HTR-8/SVneo (cell line): ENCODE results near the gene INSL3.
A peak's percentile ranks its signal among the peaks of the same experiment; 100 is the strongest.
"Not testable (repeated sequence)": the region's sequence is repeated elsewhere in the genome, so short reads cannot be mapped to it uniquely, and the experiment has no call there.

Source experiments
- DNase-seq: peaks from one replicate; pipeline ENCODE4 v3.0.0; 2011; ENCODE audit warnings: low spot score, mixed read lengths; ENCODE audit not compliant: insufficient read length
- FAIRE-seq: peaks from 2 replicates; lab custom pipeline; 2011; peaks lifted over from hg19 to GRCh38; lab: Jason Lieb, UNC

Gene INSL3

GRCh38 chr19:17790059-17790780, 31.1 kb downstream of the INSL3 start:
- FAIRE-seq = no peak
- no peak for DNase-seq

GRCh38 chr19:17788632-17789031, 32.7 kb downstream of the INSL3 start:
- DNase-seq (no peak), FAIRE-seq (no peak)

- DNase-seq (no peak), FAIRE-seq (no peak)
Observed at GRCh38 chr19:17787274-17787913, 33.9 kb downstream of the INSL3 start.

GRCh38 chr19:17784201-17785008, 36.9 kb downstream of the INSL3 start:
- FAIRE-seq (peak; percentile 87), DNase-seq (peak; percentile 77)

DNA sequence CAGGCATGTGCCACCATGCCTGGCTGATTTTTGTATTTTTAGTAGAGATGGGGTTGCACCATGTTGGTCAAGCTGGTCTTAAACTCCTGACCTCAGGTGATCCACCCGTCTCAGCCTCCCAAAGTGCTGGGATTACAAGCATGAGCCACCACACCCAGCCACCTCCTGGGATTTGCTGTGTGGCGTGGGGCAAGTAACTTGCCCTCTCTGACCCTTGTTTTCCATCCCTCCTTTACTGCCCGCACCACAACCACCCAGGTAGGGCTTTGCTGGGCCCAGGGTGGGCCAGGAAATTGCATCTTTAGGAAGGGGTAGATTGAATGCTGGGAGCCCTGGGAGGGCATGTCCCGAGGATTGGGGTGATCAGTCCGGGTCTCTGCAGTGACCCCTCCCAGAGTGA, 37.6 kb downstream of the INSL3 start:
- DNase-seq, FAIRE-seq: not testable (repeated sequence)

DNA sequence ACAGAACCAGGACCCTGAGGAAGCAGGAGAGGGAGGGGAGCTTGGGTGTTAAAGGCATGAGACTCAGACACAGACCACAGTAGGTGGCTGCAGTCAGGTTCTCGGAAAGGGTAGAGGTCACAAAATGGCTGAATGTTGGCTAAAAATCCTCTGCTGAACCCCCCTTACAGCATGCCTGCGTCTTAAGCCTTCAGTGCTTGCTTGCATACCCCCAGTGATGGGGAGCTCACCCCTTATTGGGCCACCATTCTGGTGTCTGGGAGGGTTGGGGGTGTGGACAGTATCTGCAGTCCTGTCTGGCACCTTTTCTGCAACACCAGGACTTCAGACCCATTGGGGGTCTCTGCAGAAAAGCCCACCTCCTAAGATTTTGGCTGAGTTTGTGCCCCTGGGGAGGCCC, 40.5 kb downstream of the INSL3 start:
- DNase-seq (no peak), FAIRE-seq (no peak)

DNA sequence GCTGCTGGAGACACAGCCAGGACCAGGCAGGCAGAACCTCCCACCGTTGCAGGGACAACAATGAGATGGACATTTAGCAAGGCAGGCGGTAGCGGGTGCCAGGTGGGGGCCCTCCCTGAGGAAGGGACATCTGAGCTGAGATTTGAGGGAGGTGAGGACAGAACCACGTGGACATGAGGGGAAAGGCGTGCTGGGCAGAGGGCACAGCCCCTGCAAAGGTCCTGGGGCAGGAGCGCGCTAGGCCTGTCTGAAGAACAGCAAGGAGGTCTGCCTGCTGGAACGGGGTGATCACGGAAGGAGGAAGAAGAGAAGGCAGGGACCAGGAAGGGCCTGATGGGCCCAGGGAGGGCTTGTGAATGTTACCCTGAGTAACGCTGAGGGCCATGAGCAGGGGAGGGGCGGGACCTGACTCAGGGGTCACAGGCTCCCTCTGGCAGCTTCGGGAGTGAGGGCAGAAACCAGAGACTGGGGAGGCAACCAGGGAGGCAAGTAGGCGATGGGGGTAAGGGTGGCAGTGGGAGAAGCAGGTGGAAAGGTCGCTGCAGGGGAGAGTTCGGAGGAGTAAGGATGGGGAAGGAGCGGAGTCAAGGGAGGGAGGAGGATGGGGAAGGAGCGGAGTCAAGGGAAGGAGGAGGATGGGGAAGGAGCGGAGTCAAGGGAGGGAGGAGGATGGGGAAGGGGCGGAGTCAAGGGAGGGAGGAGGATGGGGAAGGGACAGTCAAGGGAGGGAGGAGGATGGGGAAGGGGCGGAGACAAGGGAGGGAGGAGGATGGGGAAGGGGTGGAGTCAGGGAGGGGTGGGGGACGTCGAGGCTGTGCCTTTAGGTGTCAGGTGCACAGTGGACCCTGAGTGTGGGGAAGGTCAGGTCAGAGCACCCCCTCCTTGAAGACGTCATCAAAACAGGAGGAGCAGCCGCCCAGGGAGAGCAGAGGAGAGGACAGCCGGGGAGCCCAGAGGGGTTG, 42.1 kb downstream of the INSL3 start:
- FAIRE-seq (no peak), DNase-seq (no peak)

DNA sequence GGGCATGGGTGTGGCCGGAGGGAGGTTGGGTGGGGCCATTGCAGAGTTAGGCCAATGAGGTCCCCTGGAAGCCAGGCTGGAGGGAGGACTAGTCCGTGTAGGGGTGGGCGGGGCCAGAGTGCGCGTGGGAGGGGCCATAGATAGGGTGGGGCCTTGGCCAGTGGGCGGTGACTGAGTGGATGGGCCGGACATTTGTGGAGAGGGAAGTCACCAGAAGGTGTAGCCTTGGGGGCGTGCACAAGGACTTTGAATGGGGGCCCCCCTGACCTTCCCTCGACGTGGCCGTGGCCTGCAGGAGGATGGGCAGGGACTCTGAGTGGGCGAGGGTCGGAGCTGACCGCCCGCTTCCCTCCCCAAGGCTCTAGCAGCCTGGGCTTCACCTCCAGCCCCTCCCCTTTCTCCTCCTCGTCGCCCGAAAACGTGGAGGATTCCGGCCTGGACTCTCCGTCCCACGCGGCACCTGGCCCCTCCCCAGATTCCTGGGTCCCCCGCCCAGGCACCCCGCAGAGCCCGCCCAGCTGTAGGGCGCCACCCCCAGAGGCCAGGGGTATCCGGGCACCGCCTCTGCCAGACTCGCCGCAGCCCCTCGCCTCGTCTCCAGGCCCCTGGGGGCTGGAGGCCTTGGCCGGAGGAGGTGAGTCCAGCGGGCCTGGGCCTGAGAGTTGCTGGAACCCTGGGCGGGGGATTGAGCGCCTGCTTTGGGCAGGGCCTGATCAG, 42.9 kb downstream of the INSL3 start:
- no peak for FAIRE-seq
- no peak for DNase-seq

- not testable (repeated sequence) for DNase-seq, FAIRE-seq
Observed at GRCh38 chr19:17777840-17778239, 43.5 kb downstream of the INSL3 start.

DNA sequence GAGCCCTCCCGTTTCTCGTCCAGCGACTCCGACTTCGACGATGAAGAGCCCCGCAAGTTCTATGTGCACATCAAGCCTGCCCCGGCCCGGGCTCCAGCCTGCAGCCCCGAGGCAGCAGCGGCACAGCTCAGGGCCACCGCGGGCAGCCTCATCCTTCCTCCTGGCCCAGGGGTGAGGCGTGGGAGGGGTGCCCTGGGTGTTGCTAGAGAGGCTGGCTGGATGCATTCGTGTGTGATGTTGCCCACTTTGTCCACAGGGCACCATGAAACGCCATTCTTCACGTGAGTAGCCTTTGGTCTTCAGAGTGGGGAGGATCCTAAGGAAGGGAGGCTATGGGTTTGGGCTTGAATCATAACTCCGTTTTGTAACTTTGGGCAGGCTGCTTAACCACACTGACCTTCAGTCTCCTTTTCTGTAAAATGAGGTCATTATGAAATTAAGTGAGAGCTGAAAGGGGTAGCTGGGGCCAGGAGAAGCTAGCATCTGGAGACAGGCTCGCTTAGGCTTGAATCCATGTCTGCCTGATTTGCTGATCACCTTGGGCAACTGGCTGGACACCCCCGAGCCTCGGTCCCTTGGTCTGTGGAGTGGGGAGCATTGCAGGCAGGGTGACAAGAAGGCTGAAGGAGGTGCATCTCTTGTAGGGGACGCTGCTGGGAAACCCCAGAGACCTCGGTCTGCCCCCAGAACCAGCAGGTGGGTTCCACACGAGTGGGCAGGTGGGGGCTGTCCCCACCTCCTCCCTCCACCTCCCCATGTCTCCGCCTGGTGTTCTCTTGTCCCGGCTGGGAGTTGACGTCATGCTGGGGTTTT, 45.1 kb downstream of the INSL3 start:
- DNase-seq = no peak
- FAIRE-seq = no peak

GRCh38 chr19:17775245-17775927, 45.9 kb downstream of the INSL3 start:
- peak; percentile 46 for FAIRE-seq
- peak; percentile 62 for DNase-seq

- FAIRE-seq (no peak), DNase-seq (no peak)
Observed at GRCh38 chr19:17772172-17772571, 49.1 kb downstream of the INSL3 start.

DNA sequence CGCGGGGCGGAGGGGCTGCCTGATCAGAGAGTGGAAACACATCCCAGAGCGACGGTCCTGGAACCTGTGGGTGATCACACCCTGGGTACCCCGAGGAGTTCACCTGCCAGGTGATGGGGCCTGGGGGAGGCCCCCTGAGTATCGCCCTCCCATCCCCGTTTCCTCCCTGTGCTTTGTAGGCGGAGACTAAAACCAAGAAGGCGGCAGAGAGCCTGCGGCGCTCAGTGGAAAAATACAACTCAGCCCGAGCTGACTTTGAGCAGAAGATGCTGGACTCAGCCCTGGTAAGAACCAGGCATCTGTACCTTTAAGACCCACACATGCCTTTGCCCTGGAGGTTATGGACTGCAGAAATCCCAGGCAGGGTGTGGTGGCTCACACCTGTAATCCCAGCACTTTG, 50.7 kb downstream of the INSL3 start:
- DNase-seq (no peak), FAIRE-seq (no peak)

DNA sequence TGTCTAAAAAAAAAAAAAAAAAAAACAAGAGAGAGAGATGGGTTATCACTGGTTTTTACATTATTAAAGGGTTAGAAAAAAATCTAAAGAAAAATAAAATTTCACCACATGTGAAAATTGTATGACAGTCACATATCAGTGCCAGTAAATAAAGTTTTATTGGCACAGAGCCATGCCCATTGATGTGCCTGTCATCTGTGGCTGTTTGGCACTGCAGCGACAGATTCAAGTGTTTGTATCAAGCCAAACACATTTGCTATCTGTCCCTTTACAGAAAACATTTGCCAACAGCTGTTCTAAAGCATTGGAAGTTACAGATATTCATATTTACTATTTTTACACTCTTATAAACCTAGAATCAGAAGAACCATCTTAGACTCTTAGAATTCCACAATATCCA, 53.8 kb downstream of the INSL3 start:
- no peak for DNase-seq
- no peak for FAIRE-seq

DNA sequence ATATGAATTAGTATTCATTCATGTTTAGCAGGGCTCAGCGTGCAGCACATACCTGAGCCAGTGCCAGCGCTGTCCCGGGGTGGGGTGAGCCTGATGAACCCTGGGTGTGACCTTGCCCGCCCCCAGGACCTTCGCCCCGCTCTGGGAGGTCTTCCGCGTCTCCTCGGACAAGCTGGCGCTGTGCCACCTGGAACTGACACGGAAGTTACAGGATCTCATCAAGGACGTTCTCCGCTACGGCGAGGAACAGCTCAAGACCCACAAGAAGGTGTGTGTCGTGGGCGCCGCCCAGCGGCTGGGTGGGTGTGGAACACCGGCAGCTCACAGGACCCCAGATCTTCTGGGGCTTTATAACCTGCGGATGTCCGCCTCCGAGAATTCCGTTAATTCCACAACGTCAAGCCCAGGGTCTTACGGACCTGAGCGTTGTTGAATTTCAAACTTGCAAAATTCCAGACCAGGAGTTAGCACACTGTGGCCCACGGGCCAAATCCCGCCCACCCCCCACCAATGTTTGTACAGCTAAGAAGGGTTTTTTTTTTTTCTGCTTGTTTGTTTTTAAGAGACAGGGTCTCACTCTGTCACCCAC, 54.7 kb downstream of the INSL3 start:
- FAIRE-seq = peak; percentile 91

More for the DNA sequence above, 54.7 kb downstream of the INSL3 start:
- peak; percentile 93 for DNase-seq
